ENCODE results near the gene NOL7. TPM values are rescaled to one million over a fixed set of nuclear protein-coding genes. Genes with fewer than 3 reads are reported as not detected.

Gene NOL7
- total and polyA plus RNA-seq, 2 of the 4 experiments (the other 2 are of a cell fraction) = 21.3 to 34.5 TPM

GRCh38 chr6:13630499-13630898 is 15.4 kb downstream of the NOL7 start:
- no peak overlapping the region for H3K27ac ChIP-seq (ENCODE audit: insufficient read depth, low read length)
- no peak overlapping the region for H3K9ac ChIP-seq (ENCODE audit: low read depth, low read length)
- no peaks in the 10 kb centered on the region for H4K20me1 ChIP-seq (ENCODE audit: insufficient read depth, low read length)
- H3K4me1 ChIP-seq (ENCODE audit: control insufficient read depth, insufficient read depth, low read length) = no peaks in the 10 kb centered on the region
- no peak overlapping the region for H4K91ac ChIP-seq (ENCODE audit: insufficient read depth, low read depth, low read length)
- no peak overlapping the region for H2BK5ac ChIP-seq (ENCODE audit: low read depth, low read length, poor library complexity, severe bottlenecking)
- no peak overlapping the region for H2BK15ac ChIP-seq (ENCODE audit: low read depth, low read length)
- ChIA-PET CTCF (interaction anchor here (0.8 to 1.3 kb wide), 2 partner anchors 15 to 81 kb away, joined by 3 read pairs; partner anchors contain the start of genes NOL7 and RANBP9), POLR2A (ENCODE audit: unreplicated experiment) (no interaction called here)
- no peak for TF ChIP-seq CTCF (conservative IDR thresholded peaks at IDR 0.05; ENCODE audit: low read depth, low read length)
- no peak for TF ChIP-seq RCOR1 (IDR thresholded peaks at IDR 0.05; ENCODE audit: insufficient replicate concordance, low read length)
- TF ChIP-seq RAD21 (IDR thresholded peaks at IDR 0.05; ENCODE audit: low read length) = no peak
- TF ChIP-seq SMC3 (IDR thresholded peaks at IDR 0.05; ENCODE audit: low read depth, low read length) = no peak
- no peak for TF ChIP-seq NFE2L2 (IDR thresholded peaks at IDR 0.05; ENCODE audit: low read depth, low read length)
- no peak for TF ChIP-seq RFX5 (IDR thresholded peaks at IDR 0.05; ENCODE audit: low read depth, low read length)
- no peak for TF ChIP-seq USF2 (IDR thresholded peaks at IDR 0.05; ENCODE audit: low read depth, low read length)
- TF ChIP-seq CHD1 (IDR thresholded peaks at IDR 0.05; ENCODE audit: low read depth, low read length) = no peak
- no peak for TF ChIP-seq MAZ (IDR thresholded peaks at IDR 0.05; ENCODE audit: borderline replicate concordance, low read depth, low read length)
- no peak for TF ChIP-seq CEBPB (IDR thresholded peaks at IDR 0.05; ENCODE audit: low read depth, low read length)
- no peak for TF ChIP-seq BHLHE40 (IDR thresholded peaks at IDR 0.05; ENCODE audit: low read depth, low read length)
- TF ChIP-seq ELK1 (IDR thresholded peaks at IDR 0.05; ENCODE audit: borderline replicate concordance, low read depth, low read length) = no peak
- no peak for TF ChIP-seq POLR2A (IDR thresholded peaks at IDR 0.05; ENCODE audit: low read depth, low read length)
- TF ChIP-seq MXI1 (IDR thresholded peaks at IDR 0.05; ENCODE audit: borderline replicate concordance, low read depth, low read length) = no peak
- TF ChIP-seq MAFK (IDR thresholded peaks at IDR 0.05; ENCODE audit: low read depth, low read length) = no peak
- H2AK9ac ChIP-seq (replicated peaks; ENCODE audit: low read depth, low read length, poor library complexity) = no peak overlapping the region
- no peak overlapping the region for H2AFZ ChIP-seq (replicated peaks; ENCODE audit: low read length, poor library complexity)
- H3K79me1 ChIP-seq (ENCODE audit: low read depth in 1 of 2, low read length in 2 of 2) = peaks cover 3 to 7% of the 10 kb centered on the region in 2 experiments; a peak in 3 of 4 replicates
- in situ Hi-C loops (cut with MboI; ENCODE audit: low sequenced_read_pairs) (no loop called here), intact Hi-C loops (cut with micrococcal nuclease) (loop anchor here (5.0 kb wide), 1 partner anchor 37 kb away; no protein-coding TSS in a partner anchor), dilution Hi-C loops (cut with HindIII; ENCODE audit: low sequenced_read_pairs, unreplicated experiment) (no loop called here)
- no peak overlapping the region for H2AK5ac ChIP-seq (ENCODE audit: low read depth, low read length)
- H2BK20ac ChIP-seq (ENCODE audit: low read depth, low read length) = no peak overlapping the region
- no CpG with 5 or more reads among the region's 1 CpG for WGBS, 2 experiments (ENCODE audit: extremely low coverage in 2 of 2, insufficient read length in 1 of 2)
- H3K23ac ChIP-seq (ENCODE audit: low read depth, low read length) = no peak overlapping the region
- H3K4ac ChIP-seq (ENCODE audit: low read depth, low read length) = no peak overlapping the region
- BruUV-seq (replicated peaks) = no TSS peak
- no peaks in the 10 kb centered on the region for H3K27me3 ChIP-seq (ENCODE audit: control insufficient read depth, insufficient read depth, low read length)
- no peak overlapping the region for H4K8ac ChIP-seq (ENCODE audit: low read depth in 2 of 2, low read length in 2 of 2)
- no peak overlapping the region for H3K14ac ChIP-seq (replicated peaks; ENCODE audit: low read depth, low read length)
- H3K4me2 ChIP-seq (ENCODE audit: low read depth, low read length) = no peak overlapping the region
- peaks cover 13% of the 10 kb centered on the region for H3K36me3 ChIP-seq (ENCODE audit: control insufficient read depth, insufficient read depth, low read length)
- no peak overlapping the region for H3K56ac ChIP-seq (ENCODE audit: extremely low read depth, insufficient read depth, low read length)
- DNase-seq = no peak
- no peak overlapping the region for H2BK120ac ChIP-seq (ENCODE audit: low read depth, low read length)
- H3K9me3 ChIP-seq (ENCODE audit: control insufficient read depth, insufficient read depth, low read length) = no peaks in the 10 kb centered on the region
- ATAC-seq (ENCODE audit: low read depth) = no peak
- no peak overlapping the region for H3K4me3 ChIP-seq (ENCODE audit: insufficient read depth, low read depth, low read length)
- no peaks in the 10 kb centered on the region for H3K9me1 ChIP-seq (ENCODE audit: insufficient read depth, low read length)
- H4K5ac ChIP-seq (ENCODE audit: low read depth, low read length) = no peak overlapping the region
- no peak overlapping the region for H3K18ac ChIP-seq (ENCODE audit: low read depth, low read length)

Measured in IMR-90 (cell line).